Ishikawa (cell line): ENCODE results near the gene NDUFB6.

Experiments
- CEBPB ChIP-seq: IDR thresholded peaks from 2 replicates; pipeline ENCODE4 v1.6.1; 2012
- CREB1 ChIP-seq: IDR thresholded peaks from 2 replicates; pipeline ENCODE4 v1.6.1; 2012; ENCODE audit warnings: low read depth
- EGR1 ChIP-seq: IDR thresholded peaks from 2 replicates; pipeline ENCODE4 v1.6.1; 2012
- EP300 ChIP-seq: IDR thresholded peaks from 2 replicates; pipeline ENCODE4 v1.6.1; 2012; ENCODE audit warnings: borderline replicate concordance
- FOXM1 ChIP-seq: IDR thresholded peaks from 2 replicates; pipeline ENCODE4 v1.6.1; 2012; ENCODE audit warnings: low read depth, borderline replicate concordance
- MAX ChIP-seq: IDR thresholded peaks from 2 replicates; pipeline ENCODE4 v1.6.1; 2012
- NFIC ChIP-seq: IDR thresholded peaks from 2 replicates; pipeline ENCODE4 v1.6.1; 2012
- RAD21 ChIP-seq: IDR thresholded peaks from 2 replicates; pipeline ENCODE4 v1.6.1; 2012; ENCODE audit warnings: low read depth
- REST ChIP-seq: IDR thresholded peaks from 2 replicates; pipeline ENCODE4 v1.6.1; 2012; ENCODE audit warnings: low read depth, mild to moderate bottlenecking
- TAF1 ChIP-seq: IDR thresholded peaks from 2 replicates; pipeline ENCODE4 v1.6.1; 2012; ENCODE audit warnings: low read depth, mild to moderate bottlenecking
- TCF12 ChIP-seq: IDR thresholded peaks from 2 replicates; pipeline ENCODE4 v1.6.1; 2012; ENCODE audit warnings: low read depth
- TEAD4 ChIP-seq: IDR thresholded peaks from 2 replicates; pipeline ENCODE4 v1.6.1; 2012
- USF1 ChIP-seq: IDR thresholded peaks from 2 replicates; pipeline ENCODE4 v1.6.1; 2012
- YY1 ChIP-seq: IDR thresholded peaks from 2 replicates; pipeline ENCODE4 v1.6.1; 2012; ENCODE audit warnings: low read depth
- ZBTB7A ChIP-seq: IDR thresholded peaks from 2 replicates; pipeline ENCODE4 v1.6.1; 2012; ENCODE audit warnings: low read depth

Gene NDUFB6

GRCh38 chr9:32518276-32518675 lies 54.7 kb downstream of the NDUFB6 start:
- no peak for TF ChIP-seq USF1
- no peak for TF ChIP-seq TEAD4
- no peak for TF ChIP-seq NFIC
- no peak for TF ChIP-seq EGR1
- TF ChIP-seq ZBTB7A, result no peak
- TF ChIP-seq EP300, result no peak
- no peak for TF ChIP-seq YY1
- TF ChIP-seq CEBPB, result no peak
- no peak for TF ChIP-seq TAF1
- TF ChIP-seq FOXM1, result no peak
- TF ChIP-seq RAD21, result no peak
- TF ChIP-seq CREB1, result no peak

- TF ChIP-seq EP300 (no peak), NFIC (no peak), TEAD4 (no peak), TCF12 (no peak), FOXM1 (no peak), ZBTB7A (no peak), MAX (no peak), EGR1 (no peak), CEBPB (no peak), USF1 (no peak), YY1 (no peak), REST (no peak), CREB1 (no peak), TAF1 (no peak), RAD21 (no peak)
Measured at GRCh38 chr9:32516241-32516640, 56.7 kb downstream of the NDUFB6 start.

GRCh38 chr9:32508728-32509127 lies 64.2 kb downstream of the NDUFB6 start:
- TF ChIP-seq NFIC (no peak), FOXM1 (no peak), ZBTB7A (no peak), MAX (no peak), USF1 (no peak), CREB1 (no peak), EGR1 (no peak), CEBPB (no peak), TAF1 (no peak), EP300 (no peak), TEAD4 (no peak), RAD21 (no peak), REST (no peak), TCF12 (no peak), YY1 (no peak)

GRCh38 chr9:32503008-32503407 lies 70.0 kb downstream of the NDUFB6 start:
- TF ChIP-seq RAD21 (no peak), YY1 (no peak), EGR1 (no peak), TAF1 (no peak), USF1 (no peak), NFIC (no peak), MAX (no peak), TEAD4 (no peak), REST (no peak), CREB1 (no peak), FOXM1 (no peak), ZBTB7A (no peak), TCF12 (no peak), EP300 (no peak), CEBPB (no peak)
